PC-3 (cell line): Measurements from ENCODE around the gene PAX2. TPM values are rescaled to one million over a fixed set of nuclear protein-coding genes. Genes with fewer than 3 reads are reported as not detected.

Experiments
- ATAC-seq: fragments of 200-7000 bp; cut with Tn5 transposase; 2 replicates; pipeline ENCODE4 v1.9.1; 2020; ENCODE audit warnings: mild to moderate bottlenecking, moderate library complexity
- BruUV-seq: library from RNA; stranded (reverse); fragments of 400-500 nt; replicated peaks from 2 replicates; lab custom pipeline; 2021; lab: Mats Ljungman, UMichigan
- CTCF ChIA-PET: fragments of 300-600 bp; sonication (Branson Sonifier 250); formaldehyde crosslinking; loops from one replicate; lab custom pipeline; 2022; ENCODE audit warnings: antibody characterized with exemption; lab: Charles Lee
- POLR2A ChIA-PET: fragments of 300-600 bp; sonication (Branson Sonifier 250); formaldehyde crosslinking; loops from one replicate; lab custom pipeline; 2022; ENCODE audit warnings: antibody characterized with exemption; ENCODE audit not compliant: unreplicated experiment; lab: Charles Lee
- DNase-seq: peaks from one replicate; pipeline ENCODE4 v3.0.0-alpha.2; 2015
- H2AFZ ChIP-seq: fragments of 300-600 bp; sonication (generic); 2 replicates; pipeline ENCODE4 v1.6.0; 2016; ENCODE audit warnings: antibody characterized with exemption, low read length
- H3F3A ChIP-seq: fragments of 300-600 bp; sonication (generic); one replicate; pipeline ENCODE4 v1.6.0; 2017; ENCODE audit warnings: antibody characterized with exemption, low read length, control low read depth, mild to moderate bottlenecking; ENCODE audit not compliant: unreplicated experiment
- H3K27ac ChIP-seq: fragments of 300-600 bp; sonication (generic); 2 replicates; pipeline ENCODE4 v1.5.1; 2016; ENCODE audit warnings: mild to moderate bottlenecking, low read length
- H3K27me3 ChIP-seq: fragments of 300-600 bp; sonication (generic); 2 replicates; pipeline ENCODE4 v1.6.1; 2016; ENCODE audit warnings: low read length, mixed read lengths
- H3K36me3 ChIP-seq: fragments of 300-600 bp; sonication (generic); 2 replicates; pipeline ENCODE4 v1.6.1; 2016; ENCODE audit warnings: low read depth, mixed run types, low read length, mixed read lengths
- H3K4me1 ChIP-seq: fragments of 300-600 bp; sonication (generic); 2 replicates; pipeline ENCODE4 v1.5.1; 2016; ENCODE audit warnings: low read length; ENCODE audit not compliant: insufficient read depth
- H3K4me2 ChIP-seq: fragments of 300-600 bp; sonication (generic); 2 replicates; pipeline ENCODE4 v1.6.0; 2016; ENCODE audit warnings: low read length
- H3K4me3 ChIP-seq: fragments of 300-600 bp; sonication (generic); 2 replicates; pipeline ENCODE4 v1.5.1; 2016; ENCODE audit warnings: mild to moderate bottlenecking, low read length, mixed read lengths
- H3K79me2 ChIP-seq: fragments of 300-600 bp; sonication (generic); 2 replicates; pipeline ENCODE4 v1.6.1; 2017; ENCODE audit warnings: low read length, mixed read lengths
- H3K9ac ChIP-seq: fragments of 300-600 bp; sonication (generic); 2 replicates; pipeline ENCODE4 v1.6.0; 2016; ENCODE audit warnings: mild to moderate bottlenecking, low read length
- H3K9me2 ChIP-seq: fragments of 300-600 bp; sonication (generic); replicated peaks from 2 replicates; pipeline ENCODE4 v1.6.1; 2016; ENCODE audit warnings: mixed run types, low read length, mixed read lengths
- H3K9me3 ChIP-seq: fragments of 300-600 bp; sonication (generic); 2 replicates; pipeline ENCODE4 v1.6.1; 2016; ENCODE audit warnings: low read length, mixed read lengths
- H4K20me1 ChIP-seq: fragments of 300-600 bp; sonication (generic); 2 replicates; pipeline ENCODE4 v1.6.1; 2016; ENCODE audit warnings: low read length, mixed read lengths
- EZH2 ChIP-seq: fragments of 300-600 bp; sonication (generic); IDR thresholded peaks from one replicate; pipeline ENCODE4 v1.6.1; 2017; ENCODE audit warnings: antibody characterized with exemption, mild to moderate bottlenecking, low read length; ENCODE audit not compliant: unreplicated experiment
- EZH2phosphoT487 ChIP-seq: fragments of 300-600 bp; sonication (generic); IDR thresholded peaks from 2 replicates; pipeline ENCODE4 v1.6.1; 2018; ENCODE audit warnings: mild to moderate bottlenecking, antibody characterized with exemption, low read length, borderline replicate concordance
- intact Hi-C: fragments of 100-400 bp; cut with micrococcal nuclease; formaldehyde crosslinking; loops from 2 replicates; pipeline ENCODE4 v1.9.0; 2023
- total RNA-seq: library from RNA; depleted of rRNA; stranded (reverse); fragments of >200 nt; gene quantifications from 2 replicates; pipeline ENCODE4 v1.2.3, GENCODE V29; 2014
- TF ChIP-seq, protein P1 (sequence below): fragments of 300-600 bp; sonication (generic); conservative IDR thresholded peaks from 2 replicates; pipeline ENCODE4 v1.5.1; 2017; ENCODE audit warnings: antibody characterized with exemption, low read depth, mild to moderate bottlenecking, low read length

Gene PAX2
- total RNA-seq, 1 experiment from 2014 or later: not detected

- no peak for TF ChIP-seq EZH2
- TF ChIP-seq EZH2phosphoT487: no peak
- TF ChIP-seq, protein P1, sequence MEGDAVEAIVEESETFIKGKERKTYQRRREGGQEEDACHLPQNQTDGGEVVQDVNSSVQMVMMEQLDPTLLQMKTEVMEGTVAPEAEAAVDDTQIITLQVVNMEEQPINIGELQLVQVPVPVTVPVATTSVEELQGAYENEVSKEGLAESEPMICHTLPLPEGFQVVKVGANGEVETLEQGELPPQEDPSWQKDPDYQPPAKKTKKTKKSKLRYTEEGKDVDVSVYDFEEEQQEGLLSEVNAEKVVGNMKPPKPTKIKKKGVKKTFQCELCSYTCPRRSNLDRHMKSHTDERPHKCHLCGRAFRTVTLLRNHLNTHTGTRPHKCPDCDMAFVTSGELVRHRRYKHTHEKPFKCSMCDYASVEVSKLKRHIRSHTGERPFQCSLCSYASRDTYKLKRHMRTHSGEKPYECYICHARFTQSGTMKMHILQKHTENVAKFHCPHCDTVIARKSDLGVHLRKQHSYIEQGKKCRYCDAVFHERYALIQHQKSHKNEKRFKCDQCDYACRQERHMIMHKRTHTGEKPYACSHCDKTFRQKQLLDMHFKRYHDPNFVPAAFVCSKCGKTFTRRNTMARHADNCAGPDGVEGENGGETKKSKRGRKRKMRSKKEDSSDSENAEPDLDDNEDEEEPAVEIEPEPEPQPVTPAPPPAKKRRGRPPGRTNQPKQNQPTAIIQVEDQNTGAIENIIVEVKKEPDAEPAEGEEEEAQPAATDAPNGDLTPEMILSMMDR: no peak
- ChIA-PET CTCF (no interaction called here), POLR2A (no interaction called here)
- no peak for DNase-seq
- no peak overlapping the region for H3K9ac ChIP-seq
- H3K4me3 ChIP-seq: no peak overlapping the region
- H3K27me3 ChIP-seq: no peaks in the 10 kb centered on the region
- no peak overlapping the region for H3K27ac ChIP-seq
- no peak overlapping the region for H2AFZ ChIP-seq
- H3K4me1 ChIP-seq: no peaks in the 10 kb centered on the region
- no peaks in the 10 kb centered on the region for H3K9me2 ChIP-seq
- no peak overlapping the region for H3K4me2 ChIP-seq
- H3K36me3 ChIP-seq: no peaks in the 10 kb centered on the region
- no TSS peak for BruUV-seq
- intact Hi-C loops: loop anchor here (10.0 kb wide), 2 partner anchors 131 to 311 kb away; partner anchors contain the start of gene PAX2
- no peak for ATAC-seq
- H4K20me1 ChIP-seq: no peaks in the 10 kb centered on the region
- no peaks in the 10 kb centered on the region for H3K9me3 ChIP-seq
- no peaks in the 10 kb centered on the region for H3F3A ChIP-seq
- no peaks in the 10 kb centered on the region for H3K79me2 ChIP-seq
Observed at GRCh38 chr10:100875484-100876166, 130.2 kb downstream of the PAX2 start.

DNA sequence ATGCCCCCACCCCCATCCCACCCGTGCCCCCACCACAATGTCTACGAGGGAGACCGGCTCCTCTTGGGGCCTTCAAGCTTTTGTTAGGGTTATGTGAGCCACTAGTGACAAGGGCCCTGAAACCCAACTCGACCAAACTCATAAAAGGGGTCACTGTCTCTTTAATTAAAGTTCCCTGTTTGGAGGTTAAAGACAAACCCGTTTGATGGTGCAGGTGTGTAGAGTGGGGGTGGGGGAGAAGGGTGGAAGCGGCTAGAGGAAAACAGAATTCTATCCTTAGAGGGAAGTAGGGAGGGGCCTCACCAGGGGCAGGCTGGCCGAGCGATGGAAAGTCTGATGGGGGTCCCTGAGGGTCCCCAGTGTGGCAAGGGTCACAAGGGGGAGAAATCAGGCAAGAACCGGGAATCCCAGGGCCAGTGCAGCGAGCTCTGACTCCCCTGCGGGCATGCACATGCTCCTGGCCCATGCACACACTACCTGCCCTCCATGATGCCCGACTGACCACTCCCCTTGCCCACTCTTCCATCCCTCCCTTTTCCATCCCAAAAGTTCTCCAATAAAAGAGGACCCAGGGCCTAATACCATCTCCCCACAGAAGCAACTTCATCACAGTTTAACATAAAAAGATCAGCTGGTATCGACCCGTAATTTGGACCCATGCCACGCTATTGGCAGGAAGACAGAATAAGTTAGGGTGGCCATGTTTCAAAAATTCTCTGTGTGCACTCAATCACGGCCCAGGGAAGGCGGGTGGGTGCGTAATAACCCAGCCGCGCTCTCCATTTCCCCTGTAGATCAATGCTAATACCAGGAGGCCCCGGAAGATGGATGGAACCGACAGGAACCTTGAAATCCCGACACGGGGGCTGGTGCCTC lies 131.4 kb downstream of the PAX2 start:
- POLR2A ChIA-PET: no interaction called here
- no peak overlapping the region for H3K4me3 ChIP-seq
- H3K9ac ChIP-seq: no peak overlapping the region
- no peaks in the 10 kb centered on the region for H3K4me1 ChIP-seq
- H3F3A ChIP-seq: no peaks in the 10 kb centered on the region
- H3K27ac ChIP-seq: no peak overlapping the region
- no peaks in the 10 kb centered on the region for H3K9me2 ChIP-seq
- no peaks in the 10 kb centered on the region for H3K9me3 ChIP-seq
- no peak for DNase-seq
- no peaks in the 10 kb centered on the region for H3K79me2 ChIP-seq
- BruUV-seq: no TSS peak
- CTCF ChIA-PET: no interaction called here
- H4K20me1 ChIP-seq: no peaks in the 10 kb centered on the region
- no peaks in the 10 kb centered on the region for H3K27me3 ChIP-seq
- H3K4me2 ChIP-seq: no peak overlapping the region
- TF ChIP-seq, protein P1: no peak
- no peak for TF ChIP-seq EZH2
- no peak for TF ChIP-seq EZH2phosphoT487
- intact Hi-C loops: loop anchor here (10.0 kb wide), 2 partner anchors 132 to 312 kb away; partner anchors contain the start of gene PAX2
- H3K36me3 ChIP-seq: no peaks in the 10 kb centered on the region
- ATAC-seq: no peak
- no peak overlapping the region for H2AFZ ChIP-seq
